Activated CD8-positive, alpha-beta T cell treated with anti-CD3 and anti-CD28 coated beads, Interleukin-2, amount 10 ng/mL, durations not matched to agents 7 days and 5 days (primary cell): ENCODE results near the gene CFAP45. TPM values are rescaled to one million over a fixed set of nuclear protein-coding genes. Genes with fewer than 3 reads are reported as not detected.

Experiments
- microRNA-seq: library from miRNA; unstranded; fragments of <30 nt; microRNA quantifications from one replicate; pipeline ENCODE4 v1.2.0, GENCODE V29; 2022
- total RNA-seq, 2 experiments: library from RNA; stranded (reverse); gene quantifications; one replicate each; pipeline ENCODE4 v1.2.3, GENCODE V29; 2021

Gene CFAP45
- total RNA-seq, 2 experiments from 2014 or later: 0.34 to 0.79 TPM

Small RNA genes within 50 kb of the gene (microRNA-seq; reads per million reads assigned to microRNA genes)
- gene MIR4259: not detected

Other genes starting within 250 kb of the CFAP45 start
- not detected for gene CRP, start 185.6 kb downstream of the CFAP45 start, total RNA-seq
- 10 to 100 TPM; 21.9 to 26.5 TPM for gene DUSP23, start 119.2 kb downstream of the CFAP45 start, total RNA-seq
- under 1 TPM; 0.42 to 0.76 TPM for gene FCRL6, start 97.8 kb downstream of the CFAP45 start, total RNA-seq
- 1 to 10 TPM in 1 of 2 experiments, under 1 TPM in 1; 0.73 to 1.3 TPM for gene SLAMF8, start 73.3 kb downstream of the CFAP45 start, total RNA-seq
- not detected for gene VSIG8, start 37.5 kb downstream of the CFAP45 start, total RNA-seq
- 100 to 1,000 TPM; 476 to 510 TPM for gene TAGLN2, start 25.3 kb upstream of the CFAP45 start, total RNA-seq
- gene IGSF9, start 45.4 kb upstream of the CFAP45 start, total RNA-seq: not detected
- not detected for gene SLAMF9, start 54.1 kb upstream of the CFAP45 start, total RNA-seq
- gene PIGM, start 131.8 kb upstream of the CFAP45 start, total RNA-seq: 1 to 10 TPM; 4.2 to 4.5 TPM
- not detected for gene KCNJ10, start 170.0 kb upstream of the CFAP45 start, total RNA-seq
- gene KCNJ9, start 181.4 kb upstream of the CFAP45 start, total RNA-seq: not detected
- gene IGSF8, start 198.5 kb upstream of the CFAP45 start, total RNA-seq: 10 to 100 TPM; 41.7 to 44.4 TPM
- gene ATP1A2, start 215.6 kb upstream of the CFAP45 start, total RNA-seq: not detected